Psoas muscle (tissue), 8 donors: ENCODE data around the gene YJU2. TPM values are rescaled to one million over a fixed set of nuclear protein-coding genes. Genes with fewer than 3 reads are reported as not detected.

Experiments
- ATAC-seq, 4 donors: fragments of 200-7000 bp; cut with Tn5 transposase; one replicate each; pipeline ENCODE4 v1.9.1; 2020; ENCODE audit warnings: moderate library complexity in 3 of 4, mild to moderate bottlenecking in 2 of 4
- DNase-seq, 2 donors: peaks; one replicate each; pipeline ENCODE4 v3.0.0-alpha.2; 2020
- H3K27ac ChIP-seq: fragments of 200-600 bp; one replicate; pipeline ENCODE4 v1.8.0; 2022
- H3K27me3 ChIP-seq, 3 donors: fragments of 200-600 bp in 1 of 3; one replicate each; pipeline versions ENCODE4 v1.6.1 to v1.8.0; 2013 to 2022; ENCODE audit warnings: low read length in 2 of 3, mild to moderate bottlenecking in 2 of 3, moderate library complexity in 1 of 3; ENCODE audit not compliant: insufficient read depth in 3 of 3
- H3K36me3 ChIP-seq, 2 donors: fragments of 200-600 bp in 1 of 2; one replicate each; pipeline versions ENCODE4 v1.6.1 to v1.8.0; 2013 to 2022; ENCODE audit warnings: low read depth in 1 of 2, mild to moderate bottlenecking in 1 of 2, moderate library complexity in 1 of 2; ENCODE audit not compliant: insufficient read depth in 1 of 2
- H3K4me1 ChIP-seq: fragments of 200-600 bp; one replicate; pipeline ENCODE4 v1.8.0; 2022
- H3K4me3 ChIP-seq: fragments of 200-600 bp; one replicate; pipeline ENCODE4 v1.8.0; 2022; ENCODE audit warnings: mild to moderate bottlenecking
- H3K9me3 ChIP-seq: fragments of 200-600 bp; one replicate; pipeline ENCODE4 v1.8.0; 2022
- WGBS, 3 donors: extraction: QIAGEN DNeasy Blood & Tissue Kit; methylation state at CpG; one replicate each; pipeline versions ENCODE4 v1.1.6 to v1.1.7; 2013; 5-methylcytosine and 5-hydroxymethylcytosine counted together
- intact Hi-C, 2 donors: fragments of 100-400 bp; cut with DNase I; formaldehyde crosslinking; loops; one replicate each; pipeline versions ENCODE4 v1.11.0 to v1.14.2; 2022
- long read RNA-seq, 2 donors: library from polyadenylated mRNA; unstranded; transcript quantifications; one replicate each; pipeline ENCODE4 v2.0.0, GENCODE V29; 2021
- polyA plus RNA-seq, 3 donors: library from polyadenylated mRNA; stranded (reverse); fragments of 200-250 nt; gene quantifications; one replicate each; pipeline ENCODE4 v1.2.3, GENCODE V29; 2013
- total RNA-seq, 4 donors: library from RNA; stranded (reverse); fragmentation: NEBNext Ultra II Directional in 2 of 4; extraction: Animal tissue kit (Norgen Biotek cat#: 25700) in 2 of 4; gene quantifications; one replicate each; pipeline versions ENCODE4 v1.2.1 to v1.2.4, GENCODE V29; 2021 to 2023
- TF ChIP-seq, protein P1 (sequence below): fragments of 200-600 bp; IDR thresholded peaks from one replicate; pipeline ENCODE4 v1.8.0; 2022; ENCODE audit warnings: antibody characterized with exemption
- donor health status: healthy with polysubstance abuse.
- donor health status: DM: no; HTN: no; CAD: no; lungs with moderate emphysema.
- donor health status: Bipolar disorder and iron deficiency.
- donor health status: healthy.
- donor health status: DM: yes; HTN: yes; CAD: no.
- donor health status: DM: no; HTN: no; CAD: no.
- donor health status: DM: no; HTN: no; CAD: no.
- donor health status: DM: yes; HTN: yes; CAD: no.

Gene YJU2
- 10 to 100 TPM; 11.7 to 21.6 (median 14.5) TPM for total RNA-seq
- polyA plus RNA-seq, result 10 to 100 TPM; 17.7 to 39.9 (median 27.4) TPM
- long read RNA-seq, donor 1, partial matches to known transcripts, result 4 of 7 reads
- long read RNA-seq, donor 1, other reads (novel, unspliced or antisense), result 0 of 7 reads
- long read RNA-seq, donor 2, transcript YJU2-201 (8 exons, 1,434 nt), result major isoform, 28 of 30 reads
- long read RNA-seq, donor 2, partial matches to known transcripts, result 1 of 30 reads
- long read RNA-seq, donor 2, other reads (novel, unspliced or antisense), result 1 of 30 reads

DNA sequence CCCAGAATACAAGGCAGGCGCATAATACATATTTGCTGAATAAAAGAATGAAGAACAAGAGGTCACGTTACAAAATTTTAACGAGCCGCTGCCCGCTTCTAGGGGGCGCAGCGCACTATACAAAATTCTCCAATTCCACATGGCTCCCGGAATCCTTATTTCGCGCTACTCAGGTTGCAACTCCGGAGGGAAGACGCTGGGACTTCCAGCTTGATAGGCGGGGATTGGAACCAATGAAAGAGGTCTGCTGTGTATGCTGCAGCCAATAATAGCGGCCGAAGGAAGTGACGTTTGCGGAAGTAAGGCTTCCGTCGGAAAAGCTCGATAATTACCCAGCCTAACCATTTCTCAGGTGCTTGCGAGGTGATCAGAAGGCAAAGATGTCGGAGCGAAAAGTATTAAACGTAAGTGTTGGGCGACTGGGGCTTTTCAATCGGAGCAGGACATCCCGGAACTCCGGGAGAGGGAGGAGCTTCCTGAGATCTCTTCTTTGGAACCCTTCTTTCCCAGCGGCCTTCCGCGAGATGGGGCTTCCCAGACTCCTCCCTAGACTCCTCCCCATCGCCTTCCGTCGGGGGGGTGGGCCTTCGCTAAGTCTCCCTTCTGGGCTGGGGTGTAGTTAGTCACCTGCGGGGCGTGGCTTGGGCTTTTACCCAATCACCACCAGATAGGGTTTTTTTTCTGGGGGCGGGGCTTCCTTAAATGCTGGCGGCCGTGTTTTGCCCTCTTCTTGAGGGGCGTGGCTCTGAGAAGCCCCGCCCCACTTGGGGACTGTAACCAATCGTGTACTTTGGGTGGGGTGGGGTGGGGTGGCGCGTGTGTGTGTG lies at the start of gene YJU2:
Gene YJU2 (plus strand): TSS at position 314 of the 827 bp plus-strand sequence. CDS start 67 bp downstream, at position 381.
- Histone ChIP-seq H3K27ac (peak within 1 kb of the TSS; percentile 99), H3K9me3 (no peaks in the 10 kb centered on the region), H3K4me3 (peak within 1 kb of the TSS; percentile 89), H3K27me3 (peaks cover 0 to 1% (median under 1%) of the 10 kb centered on the region in 3 donors), H3K4me1 (peaks cover 7% of the 10 kb centered on the region), H3K36me3 (peaks cover 2 to 34% of the 10 kb centered on the region in 2 donors)
- TF ChIP-seq, protein P1, sequence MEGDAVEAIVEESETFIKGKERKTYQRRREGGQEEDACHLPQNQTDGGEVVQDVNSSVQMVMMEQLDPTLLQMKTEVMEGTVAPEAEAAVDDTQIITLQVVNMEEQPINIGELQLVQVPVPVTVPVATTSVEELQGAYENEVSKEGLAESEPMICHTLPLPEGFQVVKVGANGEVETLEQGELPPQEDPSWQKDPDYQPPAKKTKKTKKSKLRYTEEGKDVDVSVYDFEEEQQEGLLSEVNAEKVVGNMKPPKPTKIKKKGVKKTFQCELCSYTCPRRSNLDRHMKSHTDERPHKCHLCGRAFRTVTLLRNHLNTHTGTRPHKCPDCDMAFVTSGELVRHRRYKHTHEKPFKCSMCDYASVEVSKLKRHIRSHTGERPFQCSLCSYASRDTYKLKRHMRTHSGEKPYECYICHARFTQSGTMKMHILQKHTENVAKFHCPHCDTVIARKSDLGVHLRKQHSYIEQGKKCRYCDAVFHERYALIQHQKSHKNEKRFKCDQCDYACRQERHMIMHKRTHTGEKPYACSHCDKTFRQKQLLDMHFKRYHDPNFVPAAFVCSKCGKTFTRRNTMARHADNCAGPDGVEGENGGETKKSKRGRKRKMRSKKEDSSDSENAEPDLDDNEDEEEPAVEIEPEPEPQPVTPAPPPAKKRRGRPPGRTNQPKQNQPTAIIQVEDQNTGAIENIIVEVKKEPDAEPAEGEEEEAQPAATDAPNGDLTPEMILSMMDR, result peak; percentile 34
- ATAC-seq, result peak; percentile 98 to 99 (median 98)
- 0% methylated on average over 41 to 45 of the region's 45 CpGs for WGBS, 3 donors
- intact Hi-C loops, result no loop called here
- peak; percentile 98 to 99 for DNase-seq

DNA sequence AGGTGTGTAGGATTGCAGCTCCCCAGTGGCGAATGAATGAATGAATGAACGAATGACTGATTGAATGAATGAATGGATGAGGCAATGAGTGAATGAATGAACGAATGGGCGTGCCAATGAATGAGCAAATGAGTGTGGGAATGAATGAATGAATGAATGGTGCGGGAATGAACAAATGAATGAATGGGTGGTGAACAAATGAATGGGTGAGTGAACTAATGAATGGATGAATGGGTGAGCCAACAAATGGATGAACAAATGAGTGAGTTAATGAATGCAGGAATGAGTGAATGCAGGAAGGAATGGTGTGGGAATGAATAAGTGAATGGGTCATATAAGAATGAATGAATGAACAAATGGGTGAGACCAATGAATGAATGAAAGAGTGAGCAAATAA lies 49.7 kb upstream of the YJU2 start:
- Histone ChIP-seq H3K4me3 (no peak overlapping the region), H3K27me3 (peaks cover 0 to 64% (median 22%) of the 10 kb centered on the region in 3 donors), H3K27ac (no peak overlapping the region), H3K9me3 (no peaks in the 10 kb centered on the region), H3K4me1 (no peaks in the 10 kb centered on the region), H3K36me3 (no peaks in the 10 kb centered on the region)
- TF ChIP-seq, protein P1, result no peak
- DNase-seq (no peak), ATAC-seq (no peak)
- intact Hi-C loops, result no loop called here
- WGBS, 3 donors, result 84 to 90% (median 87%) methylated on average over 5 of the region's 5 CpGs

DNA sequence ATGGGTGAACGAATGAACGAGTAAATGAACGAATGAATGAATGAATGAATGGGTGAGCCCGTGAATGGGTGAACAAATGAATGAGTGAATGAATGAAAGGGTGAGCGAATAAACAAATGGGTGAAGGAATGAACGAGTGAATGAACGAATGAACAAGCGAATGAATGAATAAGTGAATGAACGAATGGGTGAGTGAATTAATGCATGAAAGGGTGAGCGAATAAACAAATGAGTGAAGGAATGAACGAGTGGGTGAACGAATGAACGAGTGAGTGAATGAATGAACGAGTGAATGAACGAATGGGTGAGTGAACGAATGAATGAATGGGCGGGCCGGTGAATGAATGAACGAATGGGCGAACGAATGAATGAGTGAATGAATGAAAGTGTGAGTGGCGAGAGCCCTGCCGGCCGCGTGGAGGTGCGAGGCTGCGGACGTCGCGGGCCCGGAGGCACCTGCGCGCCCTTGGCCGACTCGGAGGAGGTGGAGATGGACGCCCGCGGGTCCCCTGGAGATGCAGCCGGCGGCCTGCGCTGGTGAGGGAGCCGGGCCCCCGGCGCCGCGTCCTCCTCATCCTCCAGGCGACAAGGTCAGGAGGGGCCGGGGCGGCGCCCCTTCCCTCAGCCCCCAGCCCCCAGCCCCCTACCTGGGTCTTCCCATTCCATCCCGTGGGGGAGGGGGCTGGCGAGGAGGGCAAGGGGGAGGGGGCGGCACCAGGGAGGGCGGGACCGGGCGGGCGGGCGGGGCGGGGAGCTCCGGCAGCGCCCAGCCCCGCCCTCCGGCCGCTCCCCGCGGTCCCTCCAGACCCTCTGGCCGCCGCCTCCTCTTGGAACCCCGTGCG lies 49.0 kb upstream of the YJU2 start:
- no peak for DNase-seq
- ATAC-seq, result no peak
- no peak overlapping the region for H3K4me3 ChIP-seq
- no peaks in the 10 kb centered on the region for H3K4me1 ChIP-seq
- H3K27me3 ChIP-seq, result peaks cover 0 to 64% (median 22%) of the 10 kb centered on the region in 3 donors
- H3K27ac ChIP-seq, result no peak overlapping the region
- 16 to 29% (median 29%) methylated on average over 33 to 70 of the region's 70 CpGs for WGBS, 3 donors
- no peaks in the 10 kb centered on the region for H3K36me3 ChIP-seq
- TF ChIP-seq, protein P1, result no peak
- intact Hi-C loops, result no loop called here
- no peaks in the 10 kb centered on the region for H3K9me3 ChIP-seq

DNA sequence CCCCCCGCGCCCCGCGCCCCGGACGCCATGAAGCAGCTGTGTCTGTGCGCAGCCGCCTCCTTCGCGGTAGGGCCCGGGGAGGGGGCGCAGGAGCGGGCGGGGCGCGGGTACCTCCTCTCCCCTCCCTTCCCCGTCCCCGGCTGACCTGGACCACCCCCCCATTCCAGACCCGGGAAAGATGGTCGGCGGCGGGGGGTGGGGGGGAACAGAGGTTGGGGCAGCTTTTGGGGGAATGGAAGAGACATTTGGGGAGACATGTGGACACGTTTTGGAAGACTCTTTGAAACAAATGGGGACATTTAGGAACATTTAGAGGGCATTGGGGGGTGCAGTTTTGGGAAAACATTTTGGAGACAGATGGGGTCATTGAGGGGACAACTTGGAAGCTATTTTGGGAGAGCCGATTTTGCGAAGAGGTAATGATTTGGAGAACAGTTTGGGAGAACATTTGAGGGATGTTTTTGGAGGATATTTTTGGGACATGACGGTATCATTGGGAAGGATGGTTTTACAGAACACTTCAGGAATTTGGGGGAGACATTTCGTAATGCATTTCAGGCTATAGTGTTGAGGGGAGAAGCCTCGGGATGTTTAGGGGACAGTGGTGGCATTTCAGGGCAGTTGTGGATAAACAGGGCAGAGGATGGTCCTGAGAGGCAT lies 48.3 kb upstream of the YJU2 start:
- peaks cover 0 to 64% (median 22%) of the 10 kb centered on the region in 3 donors for H3K27me3 ChIP-seq
- WGBS, 3 donors, result 4 to 13% (median 12%) methylated on average over 6 to 28 of the region's 28 CpGs
- intact Hi-C loops, result no loop called here

More for the DNA sequence above, 48.3 kb upstream of the YJU2 start:
- TF ChIP-seq, protein P1, result no peak
- no peak for DNase-seq
- Histone ChIP-seq H3K4me3 (no peak overlapping the region), H3K36me3 (no peaks in the 10 kb centered on the region), H3K27ac (no peak overlapping the region), H3K9me3 (no peaks in the 10 kb centered on the region), H3K4me1 (no peaks in the 10 kb centered on the region)
- no peak for ATAC-seq
